Erythroblast (primary cell): ENCODE data around the gene MMP21.

ENCODE experiments used
- GATA1 ChIP-seq: IDR thresholded peaks from 2 replicates; pipeline ENCODE4 v1.6.1; 2011; ENCODE audit warnings: low read depth, mild to moderate bottlenecking, control low read depth, low read length, moderate library complexity
- POLR2A ChIP-seq: IDR thresholded peaks from 2 replicates; pipeline ENCODE4 v1.6.1; 2011; ENCODE audit warnings: mild to moderate bottlenecking, low read length

DNA sequence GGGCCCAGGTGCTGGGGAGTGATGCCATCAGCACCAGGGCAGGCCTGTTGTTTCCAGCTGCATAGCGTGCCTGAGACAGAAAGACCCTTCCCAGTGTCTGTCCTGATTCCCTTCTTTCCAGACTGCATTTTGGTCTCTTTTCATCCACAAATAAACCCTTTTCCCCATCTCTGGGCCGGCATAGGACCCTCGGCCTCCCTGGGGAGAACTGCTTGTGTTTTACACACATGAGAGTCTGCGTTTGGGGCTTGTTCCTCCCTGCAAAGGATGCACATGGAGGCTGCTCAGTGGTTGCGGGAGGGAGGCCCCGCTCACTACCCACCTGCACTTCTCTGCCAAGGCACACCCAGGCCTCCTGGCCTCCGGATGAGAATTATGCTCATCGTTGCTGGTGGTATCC lies 5.8 kb upstream of the MMP21 start:
- no peak for TF ChIP-seq POLR2A
- no peak for TF ChIP-seq GATA1
